ENCODE data around the gene SYT8. TPM values are rescaled to one million over a fixed set of nuclear protein-coding genes. Genes with fewer than 3 reads are reported as not detected.
A peak's percentile ranks its signal among the peaks of the same experiment; 100 is the strongest.

The SYT8 gene
- total RNA-seq, 1 experiment from 2014 or later: not detected

DNA sequence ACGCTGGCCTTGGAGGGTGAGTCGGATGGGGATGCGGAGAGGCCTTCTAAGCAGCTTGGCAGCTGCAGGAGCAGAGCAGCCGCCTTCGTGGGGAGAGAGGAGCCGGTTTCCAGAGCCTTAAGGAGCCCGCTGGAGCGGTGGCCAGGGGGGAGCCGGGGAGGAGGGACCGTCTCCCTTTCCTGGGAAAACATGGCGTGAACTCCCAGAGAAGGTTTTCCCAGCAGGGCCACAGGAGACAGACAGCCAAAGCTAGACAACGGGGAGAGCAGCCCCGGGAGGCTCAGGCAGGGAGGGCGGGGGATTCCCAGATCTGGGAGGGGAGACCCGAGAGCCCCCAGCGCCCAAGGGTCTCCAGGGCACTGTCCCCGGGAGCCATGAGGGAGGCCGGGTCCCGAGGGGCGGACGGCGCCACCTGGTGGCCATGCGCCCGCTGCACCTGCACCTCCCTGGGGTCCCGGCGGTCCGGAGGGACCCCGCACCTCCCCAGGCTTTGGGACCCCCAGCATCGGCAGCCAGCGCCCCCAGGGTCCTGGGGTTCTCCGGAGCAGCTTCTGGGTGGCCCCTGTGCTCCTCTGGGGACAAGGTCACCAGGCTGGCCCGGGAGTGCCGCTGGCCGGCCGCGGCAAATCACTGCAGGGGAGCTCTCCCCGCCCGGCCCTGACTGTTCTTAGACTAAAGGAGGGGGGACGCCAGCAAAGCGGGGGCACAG is 2.4 kb upstream of the SYT8 start:
- DNase-seq (ENCODE audit: low spot score): no peak

DNA sequence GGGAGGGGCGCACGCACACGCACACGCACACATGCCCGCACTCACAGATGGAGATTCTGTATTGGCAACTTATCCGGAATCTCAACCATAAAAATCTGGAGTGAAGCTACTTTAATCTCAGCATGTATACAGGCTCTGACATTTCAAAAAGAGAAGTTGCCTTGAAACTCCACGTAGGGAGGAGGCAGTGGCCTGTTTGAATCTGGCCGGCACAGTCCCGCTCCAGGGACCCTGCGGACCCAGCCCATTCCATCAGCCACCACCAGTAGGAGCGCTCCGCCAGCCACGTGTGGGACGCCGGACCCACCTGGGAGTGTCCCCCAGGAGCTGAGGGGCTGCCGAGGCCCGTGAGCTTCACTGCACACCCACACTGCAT is 1.9 kb upstream of the SYT8 start:
- no peak for DNase-seq (ENCODE audit: low spot score)

- DNase-seq (ENCODE audit: low spot score): no peak
These were observed 654 bp upstream of the SYT8 start for GRCh38 chr11:1834062-1834610.

- no peak for DNase-seq (ENCODE audit: low spot score)
These were observed 851 bp downstream of the SYT8 start for GRCh38 chr11:1835671-1836010.

DNA sequence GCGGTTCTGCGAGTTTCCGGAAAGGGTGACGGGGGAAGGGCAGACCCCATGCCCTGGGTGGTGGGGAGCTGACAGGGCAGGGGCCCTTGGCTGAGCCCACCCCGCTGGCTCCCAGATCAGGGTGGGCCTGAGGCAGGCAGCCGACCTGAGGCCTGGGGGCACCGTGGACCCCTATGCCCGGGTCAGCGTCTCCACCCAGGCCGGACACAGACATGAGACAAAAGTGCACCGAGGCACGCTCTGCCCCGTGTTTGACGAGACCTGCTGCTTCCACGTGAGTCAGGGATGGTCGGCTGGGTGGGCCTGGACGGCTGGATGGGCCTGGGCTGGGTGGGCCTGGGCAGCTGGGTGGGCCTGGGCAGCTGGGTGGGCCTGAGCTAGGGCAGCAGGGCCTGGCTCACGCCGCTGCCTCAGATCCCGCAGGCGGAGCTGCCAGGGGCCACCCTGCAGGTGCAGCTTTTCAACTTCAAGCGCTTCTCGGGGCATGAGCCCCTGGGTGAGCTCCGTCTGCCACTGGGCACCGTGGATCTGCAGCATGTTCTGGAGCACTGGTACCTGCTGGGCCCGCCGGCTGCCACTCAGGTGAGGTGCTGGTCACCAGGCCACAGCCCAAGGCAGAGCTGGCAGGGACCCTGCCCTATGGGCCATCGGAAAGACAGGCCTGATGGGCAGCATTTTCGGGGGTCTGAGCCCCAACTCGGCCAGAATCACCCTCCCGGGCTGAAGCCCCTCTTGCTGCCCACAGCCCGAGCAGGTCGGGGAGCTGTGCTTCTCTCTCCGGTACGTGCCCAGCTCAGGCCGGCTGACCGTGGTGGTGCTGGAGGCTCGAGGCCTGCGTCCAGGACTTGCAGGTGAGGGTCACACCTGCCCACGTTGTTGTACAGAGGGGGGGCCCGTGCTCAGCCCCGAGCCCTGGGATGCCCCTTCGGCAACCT is 1.5 kb downstream of the SYT8 start:
- no peak for DNase-seq (ENCODE audit: low spot score)

DNA sequence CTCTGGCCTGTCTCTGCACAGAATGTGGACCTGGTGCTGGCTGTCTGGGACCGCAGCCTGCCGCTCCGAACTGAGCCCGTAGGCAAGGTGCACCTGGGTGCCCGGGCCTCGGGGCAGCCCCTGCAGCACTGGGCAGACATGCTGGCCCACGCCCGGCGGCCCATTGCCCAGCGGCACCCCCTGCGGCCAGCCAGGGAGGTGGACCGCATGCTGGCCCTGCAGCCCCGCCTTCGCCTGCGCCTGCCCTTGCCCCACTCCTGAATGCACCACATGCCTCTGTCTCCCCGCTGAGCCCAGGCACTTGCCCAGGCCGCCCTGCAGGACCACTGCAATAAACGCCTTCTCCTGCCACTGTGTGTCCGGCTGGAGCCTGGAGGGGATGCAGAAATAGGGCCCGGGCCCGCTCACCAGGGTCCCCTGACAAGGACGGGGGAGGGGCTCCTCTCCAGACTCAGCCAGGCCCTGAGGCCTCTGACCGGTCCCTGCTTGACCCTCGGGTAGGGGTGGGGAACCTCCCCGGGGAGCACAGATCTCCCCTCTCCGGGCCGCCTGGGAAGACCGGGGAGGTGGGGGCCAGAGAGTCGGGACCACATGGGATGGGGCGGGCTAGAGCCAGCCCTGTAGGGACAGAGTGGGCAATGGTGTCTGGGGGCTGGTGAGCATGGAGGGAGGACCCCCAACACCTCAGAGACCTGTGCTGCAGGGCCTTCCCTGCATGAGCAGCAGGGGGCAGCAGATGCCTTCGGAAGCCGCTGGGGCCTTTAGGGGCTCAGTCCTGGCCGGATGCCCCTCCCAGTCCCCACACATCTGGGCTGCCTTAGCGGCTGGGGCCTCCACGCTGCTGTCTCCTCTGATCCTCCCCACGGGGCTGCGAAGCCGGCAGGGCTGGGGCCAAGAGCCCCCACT is 2.6 kb downstream of the SYT8 start:
- DNase-seq (ENCODE audit: low spot score): peak; percentile 67

DNA sequence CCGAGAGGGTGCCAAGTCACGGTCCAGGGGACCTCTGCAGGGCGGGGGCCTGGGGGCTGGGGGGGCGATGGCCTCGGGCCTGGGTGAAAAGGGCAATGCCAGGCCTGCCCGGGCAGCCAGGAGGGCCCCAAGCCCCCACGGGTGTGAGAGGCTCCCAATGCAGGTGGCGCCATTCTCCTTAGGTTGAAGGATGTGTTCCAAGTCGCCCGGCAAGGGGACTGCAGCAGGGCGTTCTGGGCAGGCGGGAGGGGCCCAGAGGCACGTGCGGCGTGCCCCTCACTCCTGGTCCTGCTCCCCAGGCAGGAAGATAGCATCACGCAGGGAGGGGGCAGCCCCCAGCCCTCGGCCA is 3.3 kb downstream of the SYT8 start:
- no peak for DNase-seq (ENCODE audit: low spot score)

- DNase-seq (ENCODE audit: low spot score): no peak
These were observed 3.8 kb downstream of the SYT8 start, which contains the start of gene TNNI2 for GRCh38 chr11:1838426-1839144. TSS of gene TNNI2 (plus strand) at chr11:1838981. CDS start at chr11:1839697, 716 bp downstream.

DNA sequence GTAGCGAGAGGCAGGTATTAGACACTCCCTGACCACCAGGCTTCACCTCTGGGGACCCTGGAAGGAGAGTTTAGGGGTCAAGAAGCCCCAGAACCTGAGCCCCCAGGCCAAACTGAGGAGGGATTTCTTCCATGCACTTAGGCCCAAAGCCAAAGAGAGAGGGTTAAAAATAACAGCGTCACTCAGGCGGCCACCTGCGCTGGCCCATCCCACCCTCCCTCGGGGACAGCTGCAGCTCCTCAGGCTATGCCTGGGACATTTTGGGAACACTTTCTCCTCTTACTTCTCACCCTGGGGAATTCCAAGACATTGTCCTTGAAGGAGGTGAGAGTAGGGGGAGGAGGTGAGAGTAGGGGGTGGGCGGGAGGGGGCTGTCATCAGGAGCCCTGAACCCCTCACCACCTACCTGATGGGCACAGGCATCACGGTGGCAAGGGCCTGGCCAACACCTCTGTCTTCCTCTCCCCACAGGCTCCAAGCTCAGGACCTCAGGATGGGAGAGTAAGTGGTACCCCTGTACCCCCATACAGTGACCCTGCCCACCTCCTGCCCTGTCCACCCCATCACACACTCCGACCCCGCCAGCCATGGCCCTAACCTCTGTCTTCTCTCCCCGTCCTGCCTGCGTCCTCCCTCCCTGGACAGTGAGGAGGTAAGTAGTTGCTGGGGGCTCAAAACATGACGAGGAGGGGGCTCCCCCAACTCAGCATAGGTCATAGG is 4.6 kb downstream of the SYT8 start:
- no peak for DNase-seq (ENCODE audit: low spot score)

GRCh38 chr11:1839924-1840779 is 5.4 kb downstream of the SYT8 start:
- DNase-seq (ENCODE audit: low spot score): no peak

- DNase-seq (ENCODE audit: low spot score): no peak
These were observed 6.1 kb downstream of the SYT8 start for GRCh38 chr11:1840780-1841480.

- DNase-seq (ENCODE audit: low spot score): no peak
These were observed 6.8 kb downstream of the SYT8 start for GRCh38 chr11:1841511-1842148.

GRCh38 chr11:1842149-1843097 is 7.6 kb downstream of the SYT8 start:
- DNase-seq (ENCODE audit: low spot score): no peak

GRCh38 chr11:1843098-1843473 is 8.3 kb downstream of the SYT8 start:
- no peak for DNase-seq (ENCODE audit: low spot score)

DNA sequence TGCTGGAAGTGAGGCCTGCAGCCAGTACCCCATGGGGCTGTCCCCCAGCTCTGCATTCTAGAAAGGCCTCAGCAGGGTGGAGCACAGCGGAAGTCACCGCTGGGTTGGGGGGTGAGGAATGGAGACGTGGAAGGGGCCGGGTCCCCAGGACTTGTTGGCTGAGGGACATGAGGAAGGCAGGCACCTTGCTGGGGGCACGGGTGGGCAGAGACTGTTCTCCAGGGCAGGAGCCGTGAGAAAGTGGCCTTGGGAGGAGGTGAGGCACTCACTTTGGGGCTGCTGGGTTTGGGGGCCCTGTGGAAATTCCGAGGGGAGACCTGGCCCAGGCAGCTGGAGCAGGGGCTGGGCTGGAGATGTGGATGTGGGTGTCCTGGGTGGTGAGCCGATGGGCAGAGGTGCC is 9.0 kb downstream of the SYT8 start:
- DNase-seq (ENCODE audit: low spot score): no peak

GRCh38 chr11:1844221-1845094 is 9.7 kb downstream of the SYT8 start:
- no peak for DNase-seq (ENCODE audit: low spot score)
